Head of caudate nucleus (tissue), 42 donors: ENCODE data around the gene SEPTIN2.
A peak's percentile ranks its signal among the peaks of the same experiment; 100 is the strongest.
"Not testable (repeated sequence)": the region's sequence is repeated elsewhere in the genome, so short reads cannot be mapped to it uniquely, and the experiment has no call there.

ENCODE experiments used
- DNase-seq, 42 donors: peaks; one replicate each; pipeline versions ENCODE4 v3.0.0 to v3.0.0-alpha.2; 2020 to 2021; ENCODE audit warnings: mixed read lengths in 7 of 42
- intact Hi-C: fragments of 100-400 bp; cut with DNase I; formaldehyde crosslinking; loops from one replicate; pipeline ENCODE4 v1.15.0; 2022

SEPTIN2 gene

DNA sequence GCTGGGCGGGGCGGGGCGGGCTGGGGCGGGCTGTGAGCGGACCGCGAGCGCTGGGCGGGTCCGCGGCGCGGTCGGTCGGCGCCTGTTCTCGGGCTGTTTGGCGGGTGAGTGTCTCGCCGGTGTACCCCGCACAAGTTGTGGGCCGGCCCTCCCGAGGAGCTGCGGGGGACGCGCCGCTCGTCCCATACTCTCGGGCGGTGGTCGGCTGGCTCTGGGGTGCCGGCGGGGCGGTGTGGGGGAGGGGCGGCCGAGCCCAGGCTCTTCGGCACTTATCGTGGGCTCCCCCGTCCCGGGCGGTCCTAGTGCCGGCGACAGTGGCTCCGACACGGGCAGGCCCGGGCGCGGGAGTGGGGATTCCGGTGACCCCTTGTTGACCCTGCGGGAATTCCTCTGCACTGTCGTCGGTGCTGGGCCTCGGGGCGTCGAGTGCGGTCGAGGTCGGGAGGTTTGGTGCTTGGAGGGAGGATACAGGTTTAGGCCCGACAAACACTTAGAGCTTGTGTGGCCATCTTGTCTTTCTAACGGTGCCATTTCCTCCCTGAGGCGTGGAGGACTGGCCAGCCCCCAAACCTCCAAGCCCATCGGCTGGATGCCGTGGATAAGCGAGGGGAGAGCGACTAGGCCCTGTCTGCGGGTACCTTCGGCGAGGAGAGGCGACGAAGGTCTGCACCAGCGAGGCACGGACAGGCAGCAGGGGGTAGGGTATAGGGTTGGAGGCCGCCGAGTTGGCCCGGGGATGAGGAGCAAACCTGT is at the start of gene SEPTIN2:
SEPTIN2 (plus strand) TSS at position 47 of the 753 bp plus-strand sequence. CDS start 8,308 bp downstream, outside the sequence.
- peak in 38 of 42 donors; percentile 28 to 89 (median 75) for DNase-seq
- intact Hi-C loops, result loop anchor here (5.0 to 10.0 kb wide), 2 partner anchors 41 to 189 kb away; partner anchors contain the start of genes FARP2 and STK25

DNA sequence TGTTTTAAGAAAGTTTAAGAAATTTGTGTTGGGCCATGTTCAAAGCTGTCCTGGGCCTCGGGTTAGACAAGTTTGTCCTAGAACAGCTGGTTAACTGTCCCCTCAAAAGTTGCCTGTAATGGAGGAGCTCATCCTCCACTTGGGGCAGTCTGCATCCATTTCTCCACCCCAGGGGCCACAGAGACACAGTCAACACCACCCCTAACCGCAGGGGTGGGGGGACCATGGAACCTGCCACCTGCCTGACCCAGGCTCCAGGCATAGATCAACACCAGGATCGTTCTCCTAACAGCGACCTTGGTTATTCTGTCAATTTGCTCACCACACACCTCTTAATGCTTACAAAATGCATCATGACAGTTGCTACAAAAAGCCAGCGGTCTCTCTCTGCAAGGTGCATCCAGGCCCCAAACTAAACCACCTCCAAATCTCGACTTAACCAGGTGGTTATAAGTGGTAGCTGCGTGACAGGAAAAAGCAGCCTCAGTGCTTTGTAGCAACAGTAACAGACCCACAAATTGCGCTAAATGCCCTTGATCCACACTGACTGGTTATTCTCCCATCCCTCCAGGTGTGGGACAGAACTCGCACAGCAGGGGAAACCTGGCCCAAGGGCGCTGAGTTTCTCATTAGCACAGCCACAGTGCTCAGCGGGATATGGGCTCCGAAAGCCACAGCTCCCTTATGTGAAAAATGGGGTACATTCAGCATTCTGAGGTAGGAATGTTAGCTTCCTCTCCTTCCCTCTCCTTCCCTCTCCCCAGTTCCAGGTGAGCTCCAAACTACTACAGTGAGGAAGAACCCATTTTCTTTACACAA is 48.3 kb upstream of the SEPTIN2 start:
- no peak for DNase-seq
- intact Hi-C loops, result no loop called here

DNA sequence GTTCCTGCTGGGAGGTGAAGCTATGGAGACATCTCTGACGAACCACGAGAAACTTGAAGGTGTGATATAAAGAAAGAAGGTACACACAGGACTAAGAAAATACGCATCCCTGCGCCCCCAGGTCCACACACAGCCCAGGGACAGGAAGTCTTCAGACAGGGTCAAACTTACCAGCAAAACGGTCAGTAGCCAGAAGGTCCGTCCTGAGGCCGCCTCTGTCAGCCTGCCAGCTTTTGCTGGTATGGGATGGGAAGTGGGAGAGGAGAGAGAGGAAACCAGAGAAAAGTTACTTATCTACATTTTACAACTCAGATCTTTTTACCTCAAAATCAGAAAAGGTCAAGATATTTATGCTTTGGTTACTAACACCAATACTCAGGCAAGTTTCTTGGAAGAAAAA is 47.4 kb upstream of the SEPTIN2 start:
- intact Hi-C loops, result no loop called here

DNA sequence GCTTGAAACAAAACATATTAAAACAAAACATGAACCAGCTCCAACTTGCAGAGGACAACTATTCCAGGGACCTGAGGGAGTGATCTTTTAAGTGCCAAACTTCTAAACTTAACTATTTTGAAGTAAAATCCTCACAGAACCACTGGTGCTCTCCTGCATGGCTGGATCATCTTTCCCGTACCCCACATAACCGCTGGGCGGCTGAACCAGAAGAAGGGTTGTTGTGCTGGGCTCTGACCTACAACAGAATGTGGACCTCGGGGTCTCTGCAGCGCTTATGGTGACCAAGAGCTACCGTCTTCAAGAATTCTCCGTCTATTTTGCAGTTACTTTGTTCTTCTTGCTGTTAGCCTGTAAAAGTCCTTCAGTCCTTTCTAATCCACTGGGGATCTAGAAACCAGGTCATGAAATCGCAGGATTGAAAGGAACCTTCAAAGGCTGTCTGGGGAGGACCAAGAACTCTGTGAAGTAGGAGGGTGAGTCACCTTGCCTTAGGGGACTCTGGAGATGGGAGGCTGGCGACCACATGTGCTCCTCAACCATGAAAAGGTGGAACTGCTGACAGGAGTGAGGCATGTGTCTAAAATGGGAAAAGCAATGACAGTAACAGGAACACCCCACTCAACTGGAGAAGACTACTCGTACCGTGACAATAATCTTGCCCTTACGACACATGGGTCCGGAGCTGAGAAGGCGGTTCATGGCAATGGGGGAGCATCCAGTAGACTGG is 46.8 kb upstream of the SEPTIN2 start:
- DNase-seq, result no peak

More for the DNA sequence above, 47.4 kb upstream of the SEPTIN2 start:
- DNase-seq, result no peak

DNA sequence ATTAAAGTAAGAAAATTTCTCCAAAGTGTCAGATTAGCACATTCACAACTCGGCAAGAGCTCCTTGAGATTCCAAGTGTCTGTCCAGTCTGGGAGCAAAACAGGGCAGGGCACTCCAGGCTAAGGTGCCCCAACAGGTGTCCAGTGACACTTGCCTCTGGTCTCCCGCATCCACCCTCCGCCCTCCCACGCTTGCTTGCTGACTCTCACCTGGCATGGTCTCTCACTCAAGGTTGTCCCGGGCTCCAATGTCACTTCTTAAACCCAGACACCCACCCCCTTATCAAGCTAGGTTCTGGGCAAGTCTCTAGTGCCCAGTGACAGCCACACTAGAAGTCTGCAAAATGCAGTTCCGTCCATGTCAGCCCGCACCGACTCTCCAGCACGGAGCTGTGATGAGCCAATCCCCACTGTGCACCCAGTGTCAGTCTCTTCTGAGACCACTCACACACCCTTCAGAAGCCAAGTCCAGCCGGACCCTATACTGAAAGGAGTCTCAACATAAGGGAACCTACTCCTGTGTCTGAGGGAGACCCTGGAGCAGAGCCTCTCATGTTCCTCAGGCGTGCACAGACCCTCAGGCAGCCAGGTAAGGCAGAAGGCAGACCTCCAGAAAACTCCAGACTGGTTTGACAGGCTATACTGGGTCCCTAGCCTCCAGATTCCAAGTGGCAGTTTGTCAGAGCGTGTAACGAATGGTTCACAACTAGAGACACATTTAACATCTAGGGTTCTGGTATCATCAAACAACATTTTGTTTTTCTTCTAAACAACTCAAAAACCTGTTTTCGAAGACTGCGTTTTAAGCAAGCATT is 45.8 kb upstream of the SEPTIN2 start:
- intact Hi-C loops, result no loop called here
- no peak for DNase-seq

More for the DNA sequence above, 46.8 kb upstream of the SEPTIN2 start:
- intact Hi-C loops, result no loop called here

DNA sequence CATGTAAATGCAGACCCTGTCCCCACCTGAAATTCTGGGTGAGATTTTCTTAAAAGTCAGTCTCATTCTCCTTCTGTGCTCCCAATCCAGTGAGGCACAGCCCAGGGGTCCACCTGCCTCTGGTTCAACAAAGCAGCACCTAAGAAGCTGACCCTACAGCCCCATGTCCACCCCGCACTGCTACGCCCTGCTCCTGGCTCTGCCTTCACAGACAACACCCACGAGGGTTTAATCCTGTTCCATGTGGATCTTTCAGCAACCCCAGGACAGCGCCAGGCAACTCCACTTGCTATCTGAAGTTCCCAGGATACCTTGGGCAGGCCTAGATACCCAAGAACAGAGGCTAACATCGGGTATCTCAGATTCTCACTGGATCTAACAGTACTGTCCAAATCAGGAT is 45.2 kb upstream of the SEPTIN2 start:
- DNase-seq, result no peak
- intact Hi-C loops, result no loop called here

DNA sequence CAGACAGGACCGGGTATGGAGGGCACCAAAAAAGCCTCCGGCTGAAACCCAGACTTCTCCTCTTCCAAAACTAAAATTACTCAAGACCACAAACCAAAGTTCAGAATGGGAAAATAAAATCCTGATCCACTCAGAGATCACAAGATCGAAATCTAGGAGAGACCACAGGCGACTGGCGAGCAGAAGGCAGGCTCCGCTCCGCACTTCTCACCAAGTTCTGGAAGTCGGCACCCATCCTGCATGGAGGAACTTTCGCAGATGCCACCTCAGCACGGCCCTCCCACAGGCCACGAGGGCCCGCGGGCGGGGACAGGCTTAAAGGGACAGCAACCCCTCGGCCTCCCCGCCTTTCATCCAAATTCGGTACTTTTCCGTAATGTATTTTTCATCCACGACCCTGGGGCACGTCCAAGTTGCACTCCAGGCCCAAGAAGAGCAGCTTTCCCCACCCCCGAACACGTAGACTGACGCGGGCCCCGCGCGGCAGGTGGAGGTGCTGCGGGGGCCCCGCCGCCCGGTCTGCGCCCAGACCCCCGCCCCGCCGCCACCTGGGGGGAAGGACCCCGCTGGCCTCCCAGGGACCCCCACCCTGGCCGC is 43.9 kb upstream of the SEPTIN2 start:
- intact Hi-C loops, result no loop called here

DNA sequence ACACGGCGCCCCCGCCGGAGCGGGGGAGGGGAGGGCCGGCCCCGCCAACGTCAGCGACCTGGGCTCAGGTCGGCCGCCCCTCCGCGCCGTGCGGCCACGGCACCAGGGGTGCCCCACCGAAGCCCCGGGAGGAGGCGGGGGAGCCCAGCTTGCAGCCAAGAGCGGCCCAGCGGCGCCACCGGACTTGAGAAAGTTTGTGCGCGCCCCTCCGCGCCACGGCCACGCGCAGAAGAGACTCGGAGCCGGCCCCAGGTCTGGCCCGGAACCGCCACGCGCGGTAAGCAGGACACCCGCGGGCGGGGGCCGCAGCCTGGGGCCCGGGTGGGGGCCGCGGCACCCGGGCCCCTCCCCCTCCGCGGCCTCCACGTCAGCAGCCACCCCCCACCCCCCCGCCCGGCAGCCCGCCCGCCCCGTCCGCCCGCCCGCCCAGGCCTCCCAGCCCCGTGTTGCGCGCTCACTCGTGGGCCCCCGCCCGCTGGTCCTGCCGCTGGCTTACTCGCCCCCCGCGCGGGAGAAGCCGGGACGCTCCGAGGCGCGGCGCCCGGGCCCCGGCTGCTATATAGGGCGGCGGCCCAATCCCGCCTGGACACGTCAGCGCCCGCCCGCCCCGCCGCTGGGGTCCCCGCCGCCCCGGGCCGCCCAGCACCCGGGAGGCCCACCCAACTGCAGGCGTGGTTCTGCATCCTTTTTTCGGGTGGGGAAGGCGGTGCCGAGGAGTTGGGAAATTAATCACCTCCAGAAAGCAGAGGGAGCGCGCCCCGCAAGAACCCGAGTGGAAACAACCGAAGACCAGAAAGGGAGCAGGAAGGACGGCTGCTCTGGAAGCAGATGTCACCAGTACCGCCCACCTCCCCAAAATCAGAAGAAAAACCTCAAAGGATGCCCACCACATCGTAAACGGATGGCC is 43.2 kb upstream of the SEPTIN2 start:
- peak in 41 of 42 donors; percentile 39 to 83 (median 65) for DNase-seq
- intact Hi-C loops, result no loop called here

More for the DNA sequence above, 43.9 kb upstream of the SEPTIN2 start:
- DNase-seq, result peak; percentile 70 to 93 (median 83)

DNA sequence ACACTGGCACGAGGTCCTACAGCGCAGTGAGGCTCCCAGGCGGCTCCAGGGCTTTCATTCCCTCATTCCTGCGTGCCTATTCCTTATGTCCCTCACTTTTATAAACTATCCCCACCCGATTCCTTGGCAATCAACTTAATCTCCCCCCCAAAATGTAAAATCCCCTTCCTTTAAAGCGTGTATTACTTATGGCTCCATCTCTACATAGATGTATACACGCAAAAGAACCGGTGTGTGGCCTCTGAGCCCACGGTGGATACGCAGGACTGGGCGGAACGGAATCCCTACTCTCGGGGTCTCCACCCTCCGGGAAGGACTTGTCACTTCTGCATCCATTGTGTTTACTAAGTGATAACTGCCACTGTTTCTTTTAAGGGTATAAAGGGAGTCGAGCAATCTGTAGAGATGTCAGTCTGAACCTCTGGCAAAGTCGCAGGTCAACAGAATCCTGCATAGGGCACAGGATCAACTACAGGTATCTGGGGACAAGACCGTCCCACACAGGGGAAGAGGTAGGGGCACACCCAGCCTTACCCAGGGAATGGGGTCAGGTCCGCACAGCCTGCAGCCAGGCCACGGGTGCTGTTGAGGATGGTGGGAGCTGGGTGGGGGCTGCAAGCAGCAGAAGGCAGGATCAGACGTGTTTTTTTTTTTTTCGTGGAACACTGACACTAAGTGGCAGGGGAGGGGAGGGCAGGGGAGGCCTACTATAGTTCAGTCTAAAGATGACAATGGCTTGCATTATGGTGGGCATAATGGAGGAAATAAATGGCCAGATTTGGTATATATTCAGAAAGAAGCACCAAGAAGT is 42.3 kb upstream of the SEPTIN2 start:
- no peak for DNase-seq
- intact Hi-C loops, result no loop called here

DNA sequence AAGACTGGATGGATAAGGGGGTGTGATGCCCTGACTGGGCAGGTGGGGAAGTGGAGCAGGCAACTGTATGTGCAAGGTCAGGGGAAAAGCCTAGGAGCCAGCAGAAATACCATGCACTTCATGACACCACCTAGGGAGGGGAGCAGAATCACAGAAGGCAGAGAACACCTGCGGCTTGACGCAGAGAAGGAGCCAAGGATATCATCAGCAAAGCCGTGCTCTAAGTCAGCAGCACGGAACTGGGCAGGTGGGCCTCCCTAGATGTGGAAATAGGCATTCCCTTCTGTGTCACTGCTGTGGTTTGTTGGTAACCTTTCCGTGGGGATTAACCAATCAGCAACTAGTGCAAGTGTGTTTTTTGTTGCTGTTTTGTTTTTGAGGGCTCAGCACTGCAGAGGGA is 41.6 kb upstream of the SEPTIN2 start:
- intact Hi-C loops, result no loop called here
- no peak for DNase-seq

DNA sequence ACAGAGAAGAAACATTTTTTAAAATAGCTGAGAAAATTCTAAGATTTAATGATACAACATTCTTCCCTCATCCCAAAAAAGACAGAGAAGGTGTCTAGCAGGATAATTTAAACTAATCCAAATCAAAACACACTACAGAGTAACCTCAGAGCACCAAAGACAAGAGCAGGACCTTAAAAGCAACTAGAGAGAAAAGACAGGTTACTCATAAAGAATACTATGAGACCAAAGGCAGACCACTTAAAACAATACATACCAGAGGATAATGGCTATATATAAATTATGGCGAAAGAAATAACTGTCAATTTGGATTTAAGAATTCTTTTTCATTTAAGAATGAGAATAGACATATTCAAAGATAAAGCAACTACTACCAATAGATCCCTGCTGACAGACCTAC is 40.2 kb upstream of the SEPTIN2 start:
- DNase-seq, result no peak
- intact Hi-C loops, result no loop called here

DNA sequence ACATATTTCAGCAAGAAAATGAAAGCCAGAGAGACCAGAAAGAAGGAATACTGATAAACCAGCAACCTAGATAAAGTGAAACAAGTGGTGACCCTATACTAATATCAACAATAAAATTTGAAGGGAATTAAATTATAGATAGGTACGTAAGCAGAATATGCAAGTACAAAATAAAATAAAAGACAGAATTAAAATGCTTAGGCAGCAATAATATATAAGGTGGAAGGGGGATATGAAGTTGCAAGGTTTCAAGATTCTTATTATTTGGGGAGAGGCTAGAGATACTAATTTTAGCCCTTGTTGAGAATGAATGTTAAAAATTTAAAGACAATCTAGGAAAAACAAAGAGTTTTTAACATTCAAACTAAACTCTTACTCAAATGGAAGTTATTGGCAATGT is 39.8 kb upstream of the SEPTIN2 start:
- DNase-seq, result no peak
- intact Hi-C loops, result no loop called here

DNA sequence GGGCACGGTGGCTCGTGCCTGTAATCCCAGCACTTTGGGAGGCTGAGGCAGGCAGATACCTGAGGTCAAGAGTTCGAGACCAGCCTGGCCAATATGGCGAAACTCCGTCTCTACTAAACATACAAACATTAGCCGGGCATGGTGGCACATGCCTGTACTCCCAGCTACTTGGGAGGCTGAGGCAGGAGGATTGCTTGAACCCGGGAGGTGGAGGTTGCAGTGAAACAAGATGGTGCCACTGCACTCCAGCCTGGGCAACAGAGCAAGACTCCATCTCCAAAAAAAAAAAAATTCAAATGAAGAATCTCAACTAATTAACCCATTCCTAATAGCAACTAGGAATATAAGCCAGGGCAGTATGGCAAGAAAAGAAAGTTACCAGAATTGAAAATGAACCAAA is 37.4 kb upstream of the SEPTIN2 start:
- DNase-seq, intact Hi-C loops: not testable (repeated sequence)

DNA sequence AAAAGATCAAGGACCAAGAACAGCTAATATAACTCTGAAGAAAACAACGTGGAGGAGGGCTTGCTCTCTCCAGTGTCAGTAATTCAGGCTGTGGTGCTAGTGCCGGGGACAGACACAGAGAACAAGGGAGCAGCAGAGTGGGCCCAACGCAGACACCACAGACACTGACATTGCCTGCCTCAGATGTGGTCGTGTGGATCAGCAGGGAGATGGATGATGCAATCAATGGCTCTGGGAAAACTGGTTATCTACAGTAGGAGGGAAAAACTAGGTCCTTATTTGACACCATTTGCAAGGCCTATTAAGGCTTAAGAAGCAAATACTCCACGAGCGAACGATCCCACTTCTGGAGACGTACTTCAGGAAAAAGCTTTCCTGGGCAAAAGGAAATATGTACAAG is 36.3 kb upstream of the SEPTIN2 start:
- intact Hi-C loops, result no loop called here
- no peak for DNase-seq

DNA sequence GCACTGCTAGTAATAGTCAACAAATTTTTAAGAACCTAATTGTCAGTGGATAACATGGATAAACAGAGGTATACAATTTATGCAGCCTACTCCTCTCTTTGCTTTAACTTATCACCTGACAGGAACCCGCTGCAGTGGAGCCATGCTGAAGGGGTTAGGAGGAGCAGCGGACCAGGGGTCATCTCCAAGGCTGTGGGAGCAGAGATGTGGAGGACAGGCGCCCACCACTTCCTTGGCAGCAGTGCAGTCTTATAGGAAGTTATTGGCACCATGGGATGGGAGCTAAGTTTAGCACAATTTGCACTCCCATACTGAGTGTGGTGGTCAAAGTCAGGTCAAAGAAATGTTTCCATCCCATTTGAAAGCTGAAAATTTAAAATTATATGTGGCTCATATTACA is 35.9 kb upstream of the SEPTIN2 start:
- no peak for DNase-seq
- intact Hi-C loops, result no loop called here

DNA sequence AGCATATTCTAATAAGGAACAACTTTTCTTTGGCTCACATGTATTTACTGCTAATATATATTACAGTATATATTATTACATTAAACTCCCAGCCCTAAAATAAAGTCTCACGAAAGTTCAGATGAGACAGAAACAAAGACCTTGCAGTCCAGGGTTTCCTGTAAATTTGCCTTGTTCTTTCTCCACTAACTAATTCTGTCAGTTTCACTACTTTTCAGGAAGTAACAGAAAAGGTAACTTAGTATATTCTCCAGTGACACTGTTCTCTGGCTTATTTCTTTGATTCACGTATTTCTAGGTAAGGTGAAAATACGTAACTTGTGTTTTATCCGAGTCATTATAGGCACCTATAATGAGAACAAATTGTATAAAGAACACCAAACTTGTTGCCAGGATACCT is 35.4 kb upstream of the SEPTIN2 start:
- no peak for DNase-seq
- intact Hi-C loops, result no loop called here

DNA sequence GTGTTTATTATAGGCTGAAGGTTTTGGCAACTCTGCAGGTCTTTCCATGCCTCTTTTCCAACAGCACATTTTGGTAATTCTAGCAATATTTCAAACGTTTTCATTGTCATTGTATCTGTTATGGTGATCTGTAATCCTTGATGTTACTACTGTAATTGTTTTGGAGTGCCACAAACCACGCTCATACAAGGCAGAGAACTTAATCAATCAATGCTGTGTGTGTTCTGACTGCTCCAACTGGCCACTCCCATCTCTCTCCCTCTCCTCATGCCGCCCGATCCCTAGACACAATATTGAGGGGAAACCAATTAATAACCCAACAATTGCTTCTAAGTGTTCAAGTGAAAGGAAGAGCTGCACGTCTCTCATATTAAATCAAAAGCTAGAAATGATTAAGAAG is 33.2 kb upstream of the SEPTIN2 start:
- DNase-seq, result no peak
- intact Hi-C loops, result no loop called here
